AG09319 (cell line): Measurements from ENCODE around the gene MED29.

Experiments used
- DNase-seq: peaks from one replicate; pipeline ENCODE4 v3.0.0-alpha.2; 2010; ENCODE audit warnings: low read depth; ENCODE audit errors: extremely low read depth
- TF ChIP-seq, protein P1 (sequence below): IDR thresholded peaks from 2 replicates; pipeline ENCODE4 v1.5.1; 2011; ENCODE audit warnings: low read depth, mild to moderate bottlenecking, inconsistent platforms, low read length, moderate library complexity

The MED29 gene

GRCh38 chr19:39438270-39438934 is 47.2 kb downstream of the MED29 start:
- no peak for DNase-seq
- TF ChIP-seq, protein P1, sequence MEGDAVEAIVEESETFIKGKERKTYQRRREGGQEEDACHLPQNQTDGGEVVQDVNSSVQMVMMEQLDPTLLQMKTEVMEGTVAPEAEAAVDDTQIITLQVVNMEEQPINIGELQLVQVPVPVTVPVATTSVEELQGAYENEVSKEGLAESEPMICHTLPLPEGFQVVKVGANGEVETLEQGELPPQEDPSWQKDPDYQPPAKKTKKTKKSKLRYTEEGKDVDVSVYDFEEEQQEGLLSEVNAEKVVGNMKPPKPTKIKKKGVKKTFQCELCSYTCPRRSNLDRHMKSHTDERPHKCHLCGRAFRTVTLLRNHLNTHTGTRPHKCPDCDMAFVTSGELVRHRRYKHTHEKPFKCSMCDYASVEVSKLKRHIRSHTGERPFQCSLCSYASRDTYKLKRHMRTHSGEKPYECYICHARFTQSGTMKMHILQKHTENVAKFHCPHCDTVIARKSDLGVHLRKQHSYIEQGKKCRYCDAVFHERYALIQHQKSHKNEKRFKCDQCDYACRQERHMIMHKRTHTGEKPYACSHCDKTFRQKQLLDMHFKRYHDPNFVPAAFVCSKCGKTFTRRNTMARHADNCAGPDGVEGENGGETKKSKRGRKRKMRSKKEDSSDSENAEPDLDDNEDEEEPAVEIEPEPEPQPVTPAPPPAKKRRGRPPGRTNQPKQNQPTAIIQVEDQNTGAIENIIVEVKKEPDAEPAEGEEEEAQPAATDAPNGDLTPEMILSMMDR, result no peak

- DNase-seq, result no peak
- TF ChIP-seq, protein P1, result no peak
Measured at GRCh38 chr19:39444598-39445195, 53.5 kb downstream of the MED29 start.

DNA sequence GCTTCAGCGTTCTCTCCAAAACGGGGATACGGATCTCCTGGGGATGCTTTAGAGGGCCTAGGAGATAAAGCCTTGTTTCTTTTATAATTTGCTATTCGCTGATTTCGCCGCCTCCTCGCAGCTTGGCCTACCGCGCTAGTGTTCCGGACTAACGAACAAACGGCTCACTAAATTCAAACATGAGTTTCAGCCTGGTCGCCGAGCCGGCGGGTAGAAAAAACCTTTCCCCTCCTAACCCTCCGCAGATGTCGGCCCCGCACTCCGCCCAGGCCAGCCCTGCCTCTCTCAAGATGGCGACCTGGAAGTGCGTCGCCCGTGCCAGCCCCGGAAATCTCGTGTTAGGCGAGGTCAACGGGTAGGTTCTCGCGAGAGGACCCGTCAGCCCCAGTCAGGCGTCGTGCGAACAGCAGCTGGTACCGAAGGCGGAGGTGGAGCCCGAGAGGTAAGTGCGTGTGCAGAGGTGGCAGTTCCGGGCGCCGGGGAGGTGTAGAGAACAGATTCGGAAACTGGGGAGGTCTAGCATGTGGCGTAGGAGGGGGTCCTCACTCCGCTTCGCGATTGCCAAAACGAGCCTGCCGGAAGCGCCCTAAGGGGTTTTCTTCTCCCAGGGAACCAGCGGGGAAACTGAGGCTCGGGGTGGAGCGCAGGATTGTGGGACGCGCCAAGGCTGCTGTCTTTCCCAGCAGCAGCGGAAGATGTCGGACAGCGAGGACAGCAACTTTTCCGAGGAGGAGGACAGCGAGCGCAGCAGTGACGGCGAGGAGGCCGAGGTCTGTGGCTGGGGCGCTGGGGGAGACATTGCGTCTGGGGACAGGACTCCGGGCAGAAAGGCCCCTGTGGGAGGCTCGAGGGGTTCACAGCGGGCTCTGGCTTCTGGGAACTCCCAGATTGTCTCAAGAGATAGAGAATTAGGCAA is 54.3 kb downstream of the MED29 start, which contains the start of gene SUPT5H:
Gene SUPT5H, plus strand, starts transcription at position 387 of the 916 bp plus-strand sequence. Its CDS starts 309 bp downstream, at position 696.
- peak; percentile 97 for DNase-seq
- TF ChIP-seq, protein P1, result no peak

DNA sequence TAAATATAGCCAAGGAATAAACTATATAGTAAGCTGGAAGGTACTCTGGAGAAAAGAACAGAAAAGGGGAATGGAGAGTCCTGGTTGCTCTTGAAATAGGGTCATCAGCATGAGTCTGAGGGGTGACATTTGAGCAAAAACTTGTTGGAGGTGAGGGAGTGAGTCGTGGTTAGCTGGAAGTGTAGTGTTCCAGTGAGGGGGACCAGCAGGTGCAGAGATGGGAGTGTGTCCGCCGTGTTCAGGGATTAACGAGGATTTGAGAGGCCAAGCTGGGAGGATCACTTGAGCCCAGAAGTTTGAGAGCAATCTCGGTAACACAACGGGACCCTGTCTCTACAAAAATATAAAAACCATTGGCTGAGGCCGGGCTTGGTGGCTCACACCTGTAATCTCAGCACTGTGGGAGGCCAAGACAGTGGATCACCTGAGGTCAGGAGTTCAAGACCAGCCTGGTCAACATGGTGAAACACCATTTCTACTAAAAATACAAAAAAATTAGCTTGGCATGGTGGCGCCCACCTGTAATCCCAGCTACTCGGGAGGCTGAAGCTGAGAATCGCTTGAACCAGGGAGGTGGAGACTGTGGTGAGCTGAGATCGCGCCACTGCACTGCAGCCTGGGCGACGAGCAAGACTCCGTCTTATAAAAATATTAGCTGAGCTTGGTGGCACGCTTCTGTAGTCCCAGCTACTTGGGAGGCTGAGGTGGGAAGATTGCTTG is 55.3 kb downstream of the MED29 start:
- TF ChIP-seq, protein P1, result no peak

DNA sequence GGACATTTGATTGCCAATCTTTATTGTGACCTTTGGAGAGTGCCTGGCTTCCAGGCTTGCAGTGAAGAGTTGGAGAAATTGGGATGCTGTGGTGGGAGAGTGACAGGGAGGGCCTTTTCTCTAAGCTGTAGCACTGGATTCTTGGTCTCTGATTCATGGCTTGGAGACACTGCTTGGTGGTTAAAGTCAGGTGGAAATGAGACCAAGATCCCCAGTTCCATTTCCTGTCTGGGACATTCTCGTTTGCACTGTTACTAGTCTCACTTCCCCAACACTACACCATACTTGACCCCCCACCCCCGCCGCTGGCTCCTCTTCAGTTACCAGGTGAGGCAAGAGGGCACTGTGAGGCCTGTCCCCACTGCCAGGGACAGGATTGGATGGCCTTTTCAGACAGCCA is 57.1 kb downstream of the MED29 start:
- DNase-seq, result no peak
- TF ChIP-seq, protein P1, result no peak

More for the DNA sequence above, 55.3 kb downstream of the MED29 start:
- no peak for DNase-seq

DNA sequence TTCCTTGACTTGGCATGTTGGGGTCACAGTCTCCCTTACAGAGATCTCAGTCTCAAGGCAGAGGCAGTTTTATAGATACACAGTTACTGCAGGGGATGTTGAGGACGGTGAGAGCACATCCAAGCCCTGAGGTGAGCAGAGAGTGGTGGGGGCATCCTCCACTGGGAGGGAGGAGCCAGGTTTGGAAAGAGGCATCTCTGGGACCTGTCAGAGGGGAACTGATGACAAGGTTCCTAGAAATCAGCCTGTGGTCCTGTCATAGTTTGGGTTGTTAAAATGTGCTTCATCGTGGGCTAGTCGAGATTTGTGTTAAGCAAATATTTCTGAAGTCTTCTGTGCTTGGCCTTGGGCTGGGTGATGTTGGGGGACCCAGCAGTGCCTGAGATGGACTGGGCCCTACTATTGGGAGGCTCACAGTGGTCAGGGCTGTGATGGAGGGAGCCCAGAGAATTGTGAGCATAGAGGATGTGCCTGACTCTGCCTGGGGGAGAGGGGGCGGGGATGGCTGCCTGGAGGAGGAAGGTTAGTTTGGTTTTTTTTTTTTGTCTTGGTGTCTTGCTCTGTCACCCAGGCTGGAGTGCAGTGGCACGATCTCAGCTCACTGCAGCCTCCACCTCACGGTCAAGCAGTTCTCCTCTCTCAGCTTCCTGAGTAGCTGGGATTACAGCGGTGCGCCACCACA is 58.1 kb downstream of the MED29 start:
- DNase-seq, result no peak
- TF ChIP-seq, protein P1, result no peak
